Glutamatergic neuron (in vitro differentiated cells): ENCODE measurements around the gene C2CD4C. TPM values are rescaled to one million over a fixed set of nuclear protein-coding genes. Genes with fewer than 3 reads are reported as not detected.
"Not testable (repeated sequence)": the region's sequence is repeated elsewhere in the genome, so short reads cannot be mapped to it uniquely, and the experiment has no call there.

Experiments
- DNase-seq: peaks from one replicate; pipeline ENCODE4 v3.0.0; 2022
- H3K27ac Mint-ChIP-seq: one replicate; pipeline ENCODE4 v1.8.0; 2020; ENCODE audit warnings: mild to moderate bottlenecking, mixed read lengths, inconsistent platforms; ENCODE audit not compliant: unreplicated experiment
- H3K27me3 Mint-ChIP-seq: one replicate; pipeline ENCODE4 v1.8.0; 2020; ENCODE audit warnings: mild to moderate bottlenecking, moderate library complexity, mixed read lengths, inconsistent platforms; ENCODE audit not compliant: unreplicated experiment
- H3K36me3 Mint-ChIP-seq: one replicate; pipeline ENCODE4 v1.8.0; 2020; ENCODE audit warnings: mild to moderate bottlenecking, mixed read lengths, inconsistent platforms; ENCODE audit not compliant: unreplicated experiment
- H3K4me1 Mint-ChIP-seq: one replicate; pipeline ENCODE4 v1.8.0; 2020; ENCODE audit warnings: mild to moderate bottlenecking, low read depth, mixed read lengths, inconsistent platforms; ENCODE audit not compliant: unreplicated experiment
- H3K4me3 Mint-ChIP-seq: one replicate; pipeline ENCODE4 v1.8.0; 2020; ENCODE audit warnings: mild to moderate bottlenecking, mixed read lengths, inconsistent platforms; ENCODE audit not compliant: unreplicated experiment
- H3K9me3 Mint-ChIP-seq: one replicate; pipeline ENCODE4 v1.8.0; 2020; ENCODE audit warnings: mild to moderate bottlenecking, moderate library complexity, mixed read lengths, inconsistent platforms; ENCODE audit not compliant: unreplicated experiment
- CTCF ChIP-seq: fragments of 200-600 bp; sonication (generic); IDR thresholded peaks from one replicate; pipeline ENCODE4 v1.5.0; 2021; ENCODE audit not compliant: partially characterized antibody, unreplicated experiment
- total RNA-seq: library from RNA; stranded (reverse); fragmentation: NEBNext Ultra II Directional; extraction: Animal tissue kit (Norgen Biotek cat#: 25700); gene quantifications from one replicate; pipeline ENCODE4 v1.2.1, GENCODE V29; 2021; ENCODE audit not compliant: unreplicated experiment

C2CD4C gene
- total RNA-seq, 1 donor from 2014 or later: 9.6 TPM

DNA sequence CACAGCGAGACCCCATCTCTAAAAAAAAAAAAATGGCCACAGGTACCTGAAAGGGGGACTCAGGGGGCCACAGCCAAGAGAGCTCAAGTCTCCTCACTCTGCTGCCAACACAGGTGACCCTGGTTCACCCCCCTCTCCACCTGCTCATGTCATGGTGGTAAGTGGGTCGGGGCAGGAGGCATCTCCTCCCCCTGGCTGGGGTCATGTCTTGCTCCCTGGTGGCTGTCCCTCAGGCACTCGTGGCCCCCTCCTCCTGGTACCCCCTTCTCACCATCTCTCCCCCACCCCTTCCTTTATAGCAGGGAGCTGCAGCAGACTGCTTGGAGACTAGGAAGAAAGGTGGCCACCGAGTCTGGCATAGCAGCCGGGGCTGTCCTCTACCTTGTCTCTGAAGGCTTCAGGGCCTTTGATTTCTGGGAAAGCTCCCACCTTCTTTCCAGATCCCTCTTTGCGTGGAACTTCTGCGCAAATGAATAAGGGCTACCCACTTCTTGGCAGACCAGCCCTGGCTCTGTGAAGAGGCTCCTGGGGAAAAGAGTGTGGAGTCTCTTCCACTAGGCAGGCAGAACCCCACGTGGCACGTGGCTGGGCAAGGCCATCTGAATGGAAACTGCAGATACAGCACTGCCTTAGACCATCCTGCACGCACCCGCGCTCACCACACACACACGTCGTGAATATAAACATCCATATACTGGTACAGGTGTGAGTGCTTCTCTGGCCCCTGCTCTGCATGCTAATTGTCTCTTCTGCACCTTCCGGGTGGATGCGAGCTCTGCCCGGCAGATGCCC is 44.3 kb downstream of the C2CD4C start:
- peaks cover 5% of the 10 kb centered on the region for H3K36me3 Mint-ChIP-seq
- no peak for TF ChIP-seq CTCF
- peaks cover 2% of the 10 kb centered on the region for H3K9me3 Mint-ChIP-seq
- no peak overlapping the region for H3K27ac Mint-ChIP-seq
- no peak overlapping the region for H3K4me3 Mint-ChIP-seq
- no peaks in the 10 kb centered on the region for H3K27me3 Mint-ChIP-seq
- no peak for DNase-seq
- H3K4me1 Mint-ChIP-seq: peaks cover 3% of the 10 kb centered on the region

GRCh38 chr19:362683-363082 is 46.3 kb downstream of the C2CD4C start:
- Mint-ChIP-seq H3K4me1 (peaks cover 1% of the 10 kb centered on the region), H3K9me3 (peaks cover 2% of the 10 kb centered on the region), H3K4me3 (no peak overlapping the region), H3K27ac (no peak overlapping the region), H3K27me3 (no peaks in the 10 kb centered on the region), H3K36me3 (no peaks in the 10 kb centered on the region)
- no peak for DNase-seq
- no peak for TF ChIP-seq CTCF

DNA sequence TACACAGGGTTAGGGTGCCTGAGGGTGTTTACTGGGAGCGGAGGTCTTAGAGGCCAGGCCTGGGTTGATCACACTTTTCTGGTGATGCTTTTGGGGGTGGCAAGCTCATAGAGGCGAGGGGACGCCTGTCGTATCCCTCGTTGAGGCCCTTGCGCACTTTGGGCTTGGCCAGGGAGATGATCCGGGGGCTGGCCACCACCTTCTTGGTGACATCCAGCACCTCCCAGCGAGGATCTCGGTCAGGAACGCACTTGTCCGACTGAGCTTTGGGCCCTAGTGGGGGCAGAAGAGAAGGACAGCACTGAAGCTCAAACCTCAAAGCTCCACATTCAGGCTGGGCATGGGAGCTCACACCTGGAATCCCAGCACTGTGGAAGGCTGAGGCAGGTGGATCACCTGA is 46.8 kb downstream of the C2CD4C start:
- no peak for DNase-seq
- no peaks in the 10 kb centered on the region for H3K27me3 Mint-ChIP-seq
- H3K36me3 Mint-ChIP-seq: no peaks in the 10 kb centered on the region
- H3K4me3 Mint-ChIP-seq: no peak overlapping the region
- no peaks in the 10 kb centered on the region for H3K4me1 Mint-ChIP-seq
- peaks cover 2% of the 10 kb centered on the region for H3K9me3 Mint-ChIP-seq
- no peak overlapping the region for H3K27ac Mint-ChIP-seq
- no peak for TF ChIP-seq CTCF

GRCh38 chr19:359653-359925 is 49.4 kb downstream of the C2CD4C start:
- no peaks in the 10 kb centered on the region for H3K4me1 Mint-ChIP-seq
- no peaks in the 10 kb centered on the region for H3K27me3 Mint-ChIP-seq
- peaks cover 2% of the 10 kb centered on the region for H3K9me3 Mint-ChIP-seq
- DNase-seq: no peak
- no peak overlapping the region for H3K4me3 Mint-ChIP-seq
- H3K36me3 Mint-ChIP-seq: no peaks in the 10 kb centered on the region
- no peak for TF ChIP-seq CTCF
- no peak overlapping the region for H3K27ac Mint-ChIP-seq

DNA sequence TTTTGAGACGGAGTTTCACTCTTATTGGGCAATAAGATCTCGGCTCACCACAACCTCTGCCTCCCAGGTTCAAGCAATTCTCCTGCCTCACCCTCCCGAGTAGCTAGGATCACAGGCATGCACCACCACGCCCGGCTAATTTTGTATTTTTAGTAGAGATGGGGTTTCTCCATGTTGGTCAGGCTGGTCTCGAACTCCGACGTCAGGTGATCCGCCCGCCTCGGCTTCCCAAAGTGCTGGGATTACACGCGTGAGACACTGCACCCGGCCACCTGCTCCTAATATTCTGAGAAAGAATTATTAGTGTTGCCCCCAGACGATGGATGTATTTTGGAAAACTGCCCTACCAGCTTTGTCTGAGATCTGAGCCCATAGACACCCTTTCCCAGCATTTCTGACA is 53.4 kb downstream of the C2CD4C start:
- not testable (repeated sequence) for H3K4me3 Mint-ChIP-seq, DNase-seq, H3K4me1 Mint-ChIP-seq, H3K9me3 Mint-ChIP-seq, H3K27me3 Mint-ChIP-seq, H3K36me3 Mint-ChIP-seq, H3K27ac Mint-ChIP-seq

Other genes starting within 250 kb of the C2CD4C start
- gene PLPP2, start 117.7 kb downstream of the C2CD4C start, total RNA-seq: 0.64 TPM
- 47.3 TPM for gene MIER2, start 64.4 kb downstream of the C2CD4C start, total RNA-seq
- 343 TPM for gene SHC2, start 51.9 kb upstream of the C2CD4C start, total RNA-seq
- gene MADCAM1, start 87.3 kb upstream of the C2CD4C start, total RNA-seq: 1.7 TPM
- 20.0 TPM for gene TPGS1, start 98.3 kb upstream of the C2CD4C start, total RNA-seq
- 136 TPM for gene CDC34, start 122.6 kb upstream of the C2CD4C start, total RNA-seq
- gene GZMM, start 134.9 kb upstream of the C2CD4C start, total RNA-seq: 0.47 TPM
- gene BSG, start 163.4 kb upstream of the C2CD4C start, total RNA-seq: 470 TPM
- gene HCN2, start 180.7 kb upstream of the C2CD4C start, total RNA-seq: 33.2 TPM
- gene POLRMT, start 224.4 kb upstream of the C2CD4C start, total RNA-seq: 79.9 TPM
- 1.5 TPM for gene FGF22, start 230.7 kb upstream of the C2CD4C start, total RNA-seq